Measurements from ENCODE around the gene ZNF469. TPM values are rescaled to one million over a fixed set of nuclear protein-coding genes. Genes with fewer than 3 reads are reported as not detected.
"Not testable (repeated sequence)": the region's sequence is repeated elsewhere in the genome, so short reads cannot be mapped to it uniquely, and the experiment has no call there.

Gene ZNF469
- total RNA-seq, 3 donors from 2014 or later = 0.80 to 1.5 (median 0.98) TPM

DNA sequence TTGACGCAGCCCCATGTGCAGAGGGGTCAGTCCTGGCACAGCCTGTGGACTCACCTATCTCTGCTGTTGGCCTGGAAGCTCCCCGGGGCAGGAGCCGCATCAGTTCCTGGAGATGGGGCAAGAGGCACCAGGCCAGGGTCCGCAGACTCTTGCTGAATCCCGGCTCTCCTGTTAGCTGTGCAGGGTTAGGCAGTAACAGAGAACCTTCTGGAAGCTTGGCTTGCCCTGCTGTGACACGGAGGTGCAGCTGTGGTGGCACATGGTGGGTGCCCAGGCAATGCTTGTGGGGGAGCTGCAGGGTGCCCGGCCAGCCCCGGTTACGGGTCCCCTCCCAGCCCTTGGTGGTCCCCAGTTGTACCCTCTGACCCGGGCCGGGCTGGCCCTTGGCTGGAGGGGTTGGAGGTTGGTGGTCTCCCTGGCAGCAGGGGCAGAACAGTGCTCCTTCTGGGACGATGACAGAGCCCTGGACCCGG lies 26.0 kb upstream of the ZNF469 start:
- TF ChIP-seq POLR2AphosphoS5 (IDR thresholded peaks at IDR 0.05) = no peak
- TF ChIP-seq POLR2A (IDR thresholded peaks at IDR 0.05) = no peak
- TF ChIP-seq, protein P1, sequence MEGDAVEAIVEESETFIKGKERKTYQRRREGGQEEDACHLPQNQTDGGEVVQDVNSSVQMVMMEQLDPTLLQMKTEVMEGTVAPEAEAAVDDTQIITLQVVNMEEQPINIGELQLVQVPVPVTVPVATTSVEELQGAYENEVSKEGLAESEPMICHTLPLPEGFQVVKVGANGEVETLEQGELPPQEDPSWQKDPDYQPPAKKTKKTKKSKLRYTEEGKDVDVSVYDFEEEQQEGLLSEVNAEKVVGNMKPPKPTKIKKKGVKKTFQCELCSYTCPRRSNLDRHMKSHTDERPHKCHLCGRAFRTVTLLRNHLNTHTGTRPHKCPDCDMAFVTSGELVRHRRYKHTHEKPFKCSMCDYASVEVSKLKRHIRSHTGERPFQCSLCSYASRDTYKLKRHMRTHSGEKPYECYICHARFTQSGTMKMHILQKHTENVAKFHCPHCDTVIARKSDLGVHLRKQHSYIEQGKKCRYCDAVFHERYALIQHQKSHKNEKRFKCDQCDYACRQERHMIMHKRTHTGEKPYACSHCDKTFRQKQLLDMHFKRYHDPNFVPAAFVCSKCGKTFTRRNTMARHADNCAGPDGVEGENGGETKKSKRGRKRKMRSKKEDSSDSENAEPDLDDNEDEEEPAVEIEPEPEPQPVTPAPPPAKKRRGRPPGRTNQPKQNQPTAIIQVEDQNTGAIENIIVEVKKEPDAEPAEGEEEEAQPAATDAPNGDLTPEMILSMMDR (IDR thresholded peaks at IDR 0.05) = no peak
- intact Hi-C loops (cut with DNase I; ENCODE audit: low total_unique reads) = no loop called here

DNA sequence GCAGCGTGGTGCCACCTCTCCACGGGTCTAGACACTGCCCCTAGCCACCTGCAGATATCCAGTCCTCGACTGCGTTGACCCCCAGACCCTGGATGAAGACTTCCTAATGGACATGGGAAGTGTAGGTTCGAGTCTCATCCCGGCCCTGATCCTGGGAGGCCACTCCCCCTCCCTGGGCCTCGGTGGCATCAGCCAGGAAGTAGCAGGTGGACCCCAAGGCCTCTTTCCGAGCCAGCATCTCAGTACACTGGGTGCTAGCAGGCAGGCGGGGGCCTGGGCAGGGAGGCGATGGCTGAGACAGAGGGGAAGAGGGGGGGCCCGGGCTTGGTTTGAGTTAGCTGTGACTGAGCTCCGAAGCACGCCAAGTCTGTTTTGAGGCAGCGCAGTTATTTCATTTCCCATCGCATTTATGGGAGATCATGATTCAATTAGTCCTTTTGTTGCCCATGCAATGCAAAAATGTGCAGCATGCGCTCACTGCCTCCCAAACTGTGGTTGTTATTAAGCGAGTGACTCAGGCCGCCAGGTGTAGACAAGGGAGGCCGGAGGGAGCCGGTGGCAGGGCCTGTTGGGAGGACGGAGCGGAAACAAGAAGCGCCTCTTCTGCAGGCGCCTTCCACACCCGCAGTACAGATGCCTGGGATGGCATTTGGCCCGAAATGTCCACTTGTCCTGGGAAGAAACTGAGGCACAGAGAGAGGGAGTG lies 25.3 kb upstream of the ZNF469 start:
- no peak overlapping the region for H3K4me3 ChIP-seq
- TF ChIP-seq, protein P1 (IDR thresholded peaks at IDR 0.05) = no peak
- TF ChIP-seq POLR2AphosphoS5 (IDR thresholded peaks at IDR 0.05) = no peak
- TF ChIP-seq POLR2A (IDR thresholded peaks at IDR 0.05) = no peak

More for the DNA sequence above, 26.0 kb upstream of the ZNF469 start:
- no peaks in the 10 kb centered on the region for H3K4me1 ChIP-seq
- H3K27me3 ChIP-seq = no peaks in the 10 kb centered on the region
- H3K27ac ChIP-seq = no peak overlapping the region
- H3K4me3 ChIP-seq = no peak overlapping the region
- no peaks in the 10 kb centered on the region for H3K9me3 ChIP-seq
- DNase-seq (ENCODE audit: low spot score in 2 of 2) = no peak
- H3K36me3 ChIP-seq = no peaks in the 10 kb centered on the region

DNA sequence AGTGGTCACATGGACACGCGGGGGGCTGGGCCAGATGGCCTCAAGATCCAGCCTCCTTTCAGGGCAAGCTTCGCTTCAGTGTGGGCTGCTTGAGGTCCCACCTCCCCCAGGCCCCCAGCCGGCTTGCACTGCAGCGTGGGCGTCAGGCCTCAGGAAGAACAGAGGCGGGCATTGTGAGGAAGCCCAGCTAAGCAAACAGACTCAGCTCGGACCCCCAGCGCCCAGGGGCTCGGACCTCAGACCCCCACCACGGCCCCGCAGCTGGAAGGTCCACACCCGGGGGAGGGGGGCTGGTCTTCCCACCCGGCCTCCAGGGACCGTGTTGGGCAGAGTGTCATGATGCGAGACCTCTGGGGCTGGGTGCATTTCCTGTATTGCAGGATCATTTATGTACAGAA lies 24.7 kb upstream of the ZNF469 start:
- no peaks in the 10 kb centered on the region for H3K36me3 ChIP-seq
- H3K27ac ChIP-seq = no peak overlapping the region
- H3K4me3 ChIP-seq = no peak overlapping the region
- TF ChIP-seq POLR2A (IDR thresholded peaks at IDR 0.05) (no peak), POLR2AphosphoS5 (IDR thresholded peaks at IDR 0.05) (no peak)
- TF ChIP-seq, protein P1 (IDR thresholded peaks at IDR 0.05) = no peak
- intact Hi-C loops (cut with DNase I; ENCODE audit: low total_unique reads) = no loop called here
- no peaks in the 10 kb centered on the region for H3K9me3 ChIP-seq
- no peaks in the 10 kb centered on the region for H3K27me3 ChIP-seq
- DNase-seq (ENCODE audit: low spot score in 2 of 2) = no peak
- no peaks in the 10 kb centered on the region for H3K4me1 ChIP-seq

More for the DNA sequence above, 25.3 kb upstream of the ZNF469 start:
- no peaks in the 10 kb centered on the region for H3K27me3 ChIP-seq
- no peaks in the 10 kb centered on the region for H3K36me3 ChIP-seq
- intact Hi-C loops (cut with DNase I; ENCODE audit: low total_unique reads) = no loop called here
- H3K27ac ChIP-seq = no peak overlapping the region
- H3K4me1 ChIP-seq = no peaks in the 10 kb centered on the region
- no peaks in the 10 kb centered on the region for H3K9me3 ChIP-seq
- no peak for DNase-seq (ENCODE audit: low spot score in 2 of 2)

DNA sequence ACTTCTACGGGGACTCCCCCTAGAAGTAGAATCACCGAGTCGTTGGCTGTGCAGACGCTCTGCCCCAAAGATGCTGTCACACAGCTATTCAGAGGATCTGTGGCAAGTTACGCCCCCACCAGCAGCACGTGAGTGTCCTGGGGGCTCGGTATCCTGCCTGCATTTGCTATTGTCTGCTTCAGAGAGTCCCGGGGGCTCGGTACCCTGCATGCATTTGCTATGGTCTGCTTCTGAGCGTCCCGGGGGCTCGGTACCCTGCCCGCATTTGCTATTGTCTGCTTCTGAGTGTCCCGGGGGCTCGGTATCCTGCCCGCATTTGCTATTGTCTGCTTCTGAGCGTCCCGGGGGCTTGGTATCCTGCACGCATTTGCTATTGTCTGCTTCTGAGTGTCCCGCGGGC lies 23.8 kb upstream of the ZNF469 start:
- H3K4me3 ChIP-seq = no peak overlapping the region
- DNase-seq (ENCODE audit: low spot score in 2 of 2) = no peak
- no peaks in the 10 kb centered on the region for H3K9me3 ChIP-seq
- H3K27ac ChIP-seq = no peak overlapping the region
- no peaks in the 10 kb centered on the region for H3K36me3 ChIP-seq
- intact Hi-C loops (cut with DNase I; ENCODE audit: low total_unique reads) = no loop called here
- H3K4me1 ChIP-seq = no peaks in the 10 kb centered on the region
- no peaks in the 10 kb centered on the region for H3K27me3 ChIP-seq
- TF ChIP-seq, protein P1 (IDR thresholded peaks at IDR 0.05) = no peak
- TF ChIP-seq POLR2A (IDR thresholded peaks at IDR 0.05) (no peak), POLR2AphosphoS5 (IDR thresholded peaks at IDR 0.05) (no peak)

DNA sequence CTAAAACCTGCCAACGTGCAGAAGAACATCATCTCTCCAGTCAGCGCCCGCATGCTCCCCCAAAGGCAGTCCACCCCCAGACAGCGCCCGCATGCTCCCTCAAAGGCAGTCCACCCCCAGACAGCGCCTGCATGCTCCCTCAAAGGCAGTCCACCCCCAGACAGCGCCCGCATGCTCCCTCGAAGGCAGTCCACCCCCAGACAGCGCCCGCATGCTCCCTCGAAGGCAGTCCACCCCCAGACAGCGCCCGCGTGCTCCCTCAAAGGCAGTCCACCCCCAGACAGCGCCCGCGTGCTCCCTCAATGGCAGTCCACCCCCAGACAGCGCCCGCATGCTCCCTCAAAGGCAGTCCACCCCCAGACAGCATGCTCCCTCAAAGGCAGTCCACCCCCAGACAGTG lies 22.4 kb upstream of the ZNF469 start:
- H3K4me3 ChIP-seq; H3K27ac ChIP-seq; H3K27me3 ChIP-seq; H3K36me3 ChIP-seq; DNase-seq (ENCODE audit: low spot score in 2 of 2); H3K4me1 ChIP-seq; intact Hi-C loops (cut with DNase I; ENCODE audit: low total_unique reads); H3K9me3 ChIP-seq: not testable (repeated sequence)
